GM18873 (cell line): ENCODE results near the gene TMEM35A.
"Not testable (repeated sequence)": the region's sequence is repeated elsewhere in the genome, so short reads cannot be mapped to it uniquely, and the experiment has no call there.

Experiments used
- ATAC-seq: cut with Tn5 transposase; IDR thresholded peaks from one replicate; pipeline ENCODE4 v1.9.1; 2021; ENCODE audit warnings: mild to moderate bottlenecking, moderate library complexity, moderate number of reproducible peaks; ENCODE audit not compliant: unreplicated experiment, low FRiP score

TMEM35A gene

GRCh38 chrX:101078716-101079598 lies at the start of gene TMEM35A:
Gene TMEM35A, plus strand, starts transcription at chrX:101078879. Its CDS starts 124 bp downstream, at chrX:101079003.
- ATAC-seq = no peak

DNA sequence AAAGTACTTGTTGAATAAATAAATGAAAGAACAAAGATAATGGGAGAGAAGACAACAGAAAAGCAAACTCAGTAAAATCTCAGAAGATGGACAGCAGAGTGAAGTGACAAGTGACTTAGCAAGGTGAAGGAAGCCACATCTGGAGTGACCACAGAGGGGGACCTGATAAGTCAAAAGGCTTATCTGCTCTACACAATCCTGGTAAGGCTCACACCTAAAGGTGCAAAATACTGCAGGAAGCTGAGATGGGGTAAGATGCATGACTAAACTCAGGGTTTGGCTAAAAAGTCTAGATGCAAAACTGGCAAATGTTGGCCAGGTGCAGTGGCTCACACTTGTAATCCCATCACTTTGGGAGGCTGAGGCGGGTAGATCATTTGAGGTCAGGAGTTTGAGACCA lies 49.0 kb upstream of the TMEM35A start:
- ATAC-seq = no peak

- ATAC-seq = no peak
Observed at GRCh38 chrX:101037231-101037630, 41.4 kb upstream of the TMEM35A start.

DNA sequence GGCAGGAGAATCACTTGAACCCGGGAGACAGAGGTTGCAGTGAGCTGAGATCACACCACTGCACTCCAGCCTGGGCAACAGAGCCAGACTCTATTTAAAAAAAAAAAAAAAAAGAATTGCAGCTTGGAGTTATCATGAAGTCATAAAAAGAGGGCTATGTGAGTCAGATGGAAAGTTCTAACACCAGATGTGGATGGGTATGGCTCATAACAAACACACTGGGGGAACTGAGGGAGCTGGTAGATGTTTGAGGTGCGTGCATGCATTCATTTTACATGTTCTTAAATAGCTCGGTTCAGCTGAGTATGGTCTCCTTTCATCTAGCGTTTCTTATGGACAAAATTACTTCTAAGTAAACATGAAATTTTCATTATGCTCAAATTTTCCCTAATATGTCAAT lies 38.5 kb upstream of the TMEM35A start:
- no peak for ATAC-seq

- ATAC-seq = peak; percentile 12
Observed at GRCh38 chrX:101051153-101051548, 27.5 kb upstream of the TMEM35A start.

DNA sequence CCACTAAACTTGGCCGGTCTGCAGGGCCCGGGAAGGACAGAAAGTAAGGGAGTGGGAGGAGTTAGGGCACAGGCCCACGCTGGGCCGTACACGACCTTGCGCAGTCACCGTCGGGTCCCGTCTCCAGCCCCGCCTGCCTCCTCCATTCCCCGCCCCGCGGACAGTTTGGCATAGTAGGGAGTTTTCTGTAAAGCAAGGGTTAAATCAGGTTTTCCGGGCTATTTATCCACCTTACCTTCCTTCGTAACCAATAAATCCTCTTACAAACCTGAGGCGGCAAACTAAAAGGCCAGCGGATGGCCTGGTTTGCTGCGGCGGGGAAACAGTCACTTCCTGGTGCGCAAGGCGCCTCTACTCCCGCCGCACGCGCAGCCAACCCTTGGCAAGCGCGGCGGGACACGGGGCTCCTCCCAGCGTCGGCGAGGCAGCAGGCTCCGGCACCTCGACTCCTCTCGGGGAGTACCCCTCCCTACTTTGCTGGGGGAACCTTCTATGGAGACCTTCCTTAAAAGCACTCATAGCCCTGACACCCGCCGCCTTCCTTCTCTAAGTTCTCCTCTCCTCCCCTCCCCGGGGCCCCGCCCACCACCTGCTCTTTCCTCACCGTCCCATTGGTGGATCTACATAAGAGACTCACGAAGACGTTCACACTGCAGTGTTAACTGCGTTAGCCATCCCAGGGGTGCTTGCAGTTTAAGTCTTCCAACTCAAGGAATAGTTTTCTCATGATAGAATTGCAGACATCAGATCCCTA lies 27.0 kb upstream of the TMEM35A start, which contains the start of gene TRMT2B:
Gene TRMT2B, minus strand, starts transcription at position 563 of the 754 bp plus-strand sequence. CDS start 9,822 bp downstream, outside the sequence.
- peak; percentile 80 for ATAC-seq

DNA sequence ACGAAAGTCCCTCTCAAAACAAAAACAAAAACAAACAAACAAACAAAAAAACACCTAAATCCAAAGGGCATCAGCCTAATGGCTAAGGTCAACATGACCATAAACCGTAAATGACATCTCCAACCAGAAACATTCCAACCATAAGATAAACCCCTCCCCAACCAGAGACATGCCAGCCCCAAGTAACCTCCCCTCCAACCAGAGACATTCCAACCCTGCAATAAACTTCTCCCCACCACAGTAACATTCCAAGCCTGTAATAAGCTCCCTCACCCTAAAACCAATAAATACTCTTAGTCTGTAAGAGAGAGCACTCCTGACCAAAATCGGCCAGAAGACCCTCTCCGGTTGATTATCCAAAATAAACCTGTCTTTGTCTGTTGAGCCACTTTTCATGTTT lies 22.1 kb upstream of the TMEM35A start:
- not testable (repeated sequence) for ATAC-seq

- no peak for ATAC-seq
Observed at GRCh38 chrX:101057093-101057714, 21.5 kb upstream of the TMEM35A start.

DNA sequence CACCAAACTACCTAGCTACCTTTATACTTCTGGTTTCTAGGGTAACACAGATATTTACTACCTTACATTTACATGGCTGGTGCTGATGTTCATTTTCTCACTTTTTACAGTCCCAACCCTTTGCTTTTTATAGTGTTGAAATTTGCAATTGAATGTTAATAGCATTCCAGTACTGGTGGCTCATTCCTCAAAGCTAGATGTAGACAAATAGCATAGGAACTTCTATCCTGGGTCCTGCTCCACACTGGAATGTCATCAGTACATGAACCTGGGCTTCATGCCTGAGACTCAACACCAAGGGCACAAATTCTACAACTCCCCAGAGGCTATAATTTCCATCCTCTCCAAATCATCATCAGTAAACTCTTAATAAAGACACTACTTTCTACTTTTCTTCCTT lies 16.5 kb upstream of the TMEM35A start:
- no peak for ATAC-seq

GRCh38 chrX:101071582-101071981 lies 7.1 kb upstream of the TMEM35A start:
- ATAC-seq = no peak

GRCh38 chrX:101079736-101080270 lies 1.1 kb downstream of the TMEM35A start:
- ATAC-seq = no peak

- no peak for ATAC-seq
Observed at GRCh38 chrX:101080326-101081124, 1.8 kb downstream of the TMEM35A start.

DNA sequence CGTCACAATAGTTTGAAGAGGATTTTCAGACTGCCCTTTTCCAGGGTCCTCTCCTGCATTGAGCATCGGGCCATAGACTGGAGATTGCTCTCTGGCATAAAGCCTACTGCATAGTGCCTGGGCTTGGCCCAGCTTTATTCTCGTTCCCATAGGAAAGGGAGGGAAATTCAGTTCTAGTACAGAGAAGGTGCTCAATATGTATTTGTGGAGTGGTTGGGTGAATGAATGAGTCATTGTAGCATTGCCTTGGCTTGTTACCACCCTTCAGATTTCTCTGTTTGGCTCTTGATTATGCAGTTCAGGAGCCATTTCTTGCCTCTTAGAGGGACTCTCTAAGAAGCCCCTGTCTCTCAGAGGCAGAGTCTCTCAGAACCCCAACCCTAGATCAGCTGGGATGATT lies 2.6 kb downstream of the TMEM35A start:
- no peak for ATAC-seq

DNA sequence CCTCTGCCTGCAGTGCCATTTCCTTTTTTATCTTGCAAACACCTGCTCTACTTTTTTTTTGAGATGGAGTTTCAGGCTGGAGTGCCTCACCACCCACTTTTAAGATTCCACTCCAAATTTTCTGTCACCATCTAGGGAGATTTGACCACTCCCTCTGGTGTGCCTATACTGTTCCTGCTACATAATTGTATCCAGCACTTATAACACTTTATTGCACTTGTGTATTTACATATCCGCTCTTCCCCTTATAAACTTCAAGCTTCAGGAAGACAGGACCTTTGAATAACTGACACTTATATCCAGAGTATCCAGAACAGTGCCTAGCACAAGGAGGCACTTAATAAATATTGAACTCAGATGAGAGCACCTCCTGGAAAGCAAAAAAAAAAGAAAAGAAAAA lies 13.1 kb downstream of the TMEM35A start:
- ATAC-seq = no peak

- ATAC-seq = peak; percentile 99
Observed at GRCh38 chrX:101097546-101098453, 19.1 kb downstream of the TMEM35A start, which contains the start of gene CENPI. Gene CENPI, plus strand, starts transcription at chrX:101098204. Its CDS starts 2,867 bp downstream, at chrX:101101071.

GRCh38 chrX:101108284-101108683 lies 29.6 kb downstream of the TMEM35A start:
- no peak for ATAC-seq

GRCh38 chrX:101117701-101118100 lies 39.0 kb downstream of the TMEM35A start:
- ATAC-seq = no peak

DNA sequence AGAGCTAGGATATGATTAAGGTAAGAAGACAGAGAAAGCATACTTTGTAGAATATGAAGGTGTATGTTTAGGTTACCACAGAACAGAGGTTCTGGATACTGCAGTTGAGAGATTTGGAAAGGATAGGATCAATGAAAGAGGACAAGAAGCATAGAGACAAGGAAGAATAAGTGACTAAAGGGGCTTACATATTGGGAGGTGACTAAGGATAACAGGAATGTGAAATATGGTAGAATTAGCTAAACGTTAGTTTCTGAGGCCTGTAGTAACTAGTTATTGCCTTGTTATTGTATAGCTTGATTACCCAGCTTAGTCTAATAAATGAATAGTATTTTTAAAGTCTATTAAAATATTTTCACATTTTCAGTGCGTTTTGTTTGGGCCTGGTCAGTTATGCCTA lies 57.6 kb downstream of the TMEM35A start:
- no peak for ATAC-seq
